Trophoblast cell (in vitro differentiated cells and primary cell): ENCODE measurements around the gene HES4.
A peak's percentile ranks its signal among the peaks of the same experiment; 100 is the strongest.
"Not testable (repeated sequence)": the region's sequence is repeated elsewhere in the genome, so short reads cannot be mapped to it uniquely, and the experiment has no call there.

ENCODE experiments used
- DNase-seq, 2 donors: peaks; one replicate each; pipeline ENCODE4 v3.0.0-alpha.2; 2016
- H2AFZ ChIP-seq: 2 replicates; pipeline ENCODE4 v1.6.1; 2013; ENCODE audit warnings: low read length, moderate library complexity, mild to moderate bottlenecking; ENCODE audit not compliant: insufficient read depth, poor library complexity
- H2AK5ac ChIP-seq: 2 replicates; pipeline ENCODE4 v1.6.1; 2013; ENCODE audit warnings: mild to moderate bottlenecking, low read length
- H2BK120ac ChIP-seq: 2 replicates; pipeline ENCODE4 v1.6.1; 2013; ENCODE audit warnings: low read length, mild to moderate bottlenecking, moderate library complexity; ENCODE audit not compliant: insufficient read depth, poor library complexity
- H2BK12ac ChIP-seq: 2 replicates; pipeline ENCODE4 v1.6.1; 2013; ENCODE audit warnings: mild to moderate bottlenecking, low read length, moderate library complexity
- H2BK5ac ChIP-seq: 2 replicates; pipeline ENCODE4 v1.6.1; 2013; ENCODE audit warnings: low read length, low read depth, moderate library complexity, mild to moderate bottlenecking; ENCODE audit not compliant: poor library complexity
- H3K14ac ChIP-seq: 2 replicates; pipeline ENCODE4 v1.6.1; 2013; ENCODE audit warnings: mild to moderate bottlenecking, low read length
- H3K18ac ChIP-seq: 2 replicates; pipeline ENCODE4 v1.6.1; 2013; ENCODE audit warnings: mild to moderate bottlenecking, low read length
- H3K23ac ChIP-seq: 2 replicates; pipeline ENCODE4 v1.6.1; 2013; ENCODE audit warnings: low read length
- H3K27ac ChIP-seq: 2 replicates; pipeline ENCODE4 v1.5.1; 2013; ENCODE audit warnings: low read depth, mild to moderate bottlenecking, inconsistent platforms, low read length, moderate library complexity
- H3K27me3 ChIP-seq: 2 replicates; pipeline ENCODE4 v1.6.1; 2013; ENCODE audit warnings: inconsistent platforms, mild to moderate bottlenecking, low read length, moderate library complexity; ENCODE audit not compliant: insufficient read depth
- H3K36me3 ChIP-seq, 2 experiments: 1 replicate in 1 of 2; 2 replicates in 1 of 2; pipeline ENCODE4 v1.6.1; 2013; ENCODE audit warnings: low read length in 2 of 2, mild to moderate bottlenecking in 2 of 2, moderate library complexity in 1 of 2; ENCODE audit not compliant: insufficient read depth in 2 of 2, control insufficient read depth in 1 of 2
- H3K4ac ChIP-seq: 2 replicates; pipeline ENCODE4 v1.6.1; 2013; ENCODE audit warnings: low read depth, mild to moderate bottlenecking, low read length, moderate library complexity
- H3K4me1 ChIP-seq, 2 experiments: 1 replicate in 1 of 2; 2 replicates in 1 of 2; pipeline ENCODE4 v1.6.1; 2013; ENCODE audit warnings: low read length in 2 of 2, mild to moderate bottlenecking in 2 of 2, moderate library complexity in 1 of 2; ENCODE audit not compliant: insufficient read depth in 2 of 2, control insufficient read depth in 1 of 2
- H3K4me2 ChIP-seq: 2 replicates; pipeline ENCODE4 v1.6.1; 2013; ENCODE audit warnings: inconsistent platforms, mild to moderate bottlenecking, low read length, moderate library complexity
- H3K4me3 ChIP-seq: 2 replicates; pipeline ENCODE4 v1.5.1; 2013; ENCODE audit warnings: mild to moderate bottlenecking, low read depth, low read length, inconsistent platforms
- H3K79me1 ChIP-seq: one replicate; pipeline ENCODE4 v1.6.1; 2013; ENCODE audit warnings: low read length
- H3K79me2 ChIP-seq: 2 replicates; pipeline ENCODE4 v1.6.1; 2013; ENCODE audit warnings: low read length, mild to moderate bottlenecking; ENCODE audit not compliant: control insufficient read depth, insufficient read depth, poor library complexity
- H3K9ac ChIP-seq: 2 replicates; pipeline ENCODE4 v1.6.1; 2013; ENCODE audit warnings: mild to moderate bottlenecking, low read length
- H3K9me3 ChIP-seq: 2 replicates; pipeline ENCODE4 v1.6.1; 2013; ENCODE audit warnings: low read depth, mild to moderate bottlenecking, control low read depth, inconsistent platforms, low read length; ENCODE audit not compliant: insufficient read depth
- H4K12ac ChIP-seq: 2 replicates; pipeline ENCODE4 v1.6.1; 2013; ENCODE audit warnings: low read depth, mild to moderate bottlenecking, low read length, moderate library complexity
- H4K8ac ChIP-seq: 2 replicates; pipeline ENCODE4 v1.6.1; 2013; ENCODE audit warnings: low read depth, mild to moderate bottlenecking, low read length, moderate library complexity
- H4K91ac ChIP-seq: one replicate; pipeline ENCODE4 v1.6.1; 2013; ENCODE audit warnings: low read depth, mild to moderate bottlenecking, low read length, moderate library complexity
- WGBS: extraction: QIAGEN DNeasy Blood & Tissue Kit; methylation state at CpG from one replicate; pipeline ENCODE4 v1.1.7; 2013; ENCODE audit warnings: missing lambda C conversion rate; ENCODE audit not compliant: insufficient read length, insufficient coverage; ENCODE audit errors: extremely low coverage; 5-methylcytosine and 5-hydroxymethylcytosine counted together

The HES4 gene

GRCh38 chr1:996851-997712 lies 2.8 kb downstream of the HES4 start:
- no peak overlapping the region for H2BK12ac ChIP-seq
- H3K79me1 ChIP-seq, result peaks cover 24% of the 10 kb centered on the region
- H2BK5ac ChIP-seq, result no peak overlapping the region
- H3K27ac ChIP-seq, result no peak overlapping the region
- H3K18ac ChIP-seq, result no peak overlapping the region
- H3K4me2 ChIP-seq, result no peak overlapping the region
- no peak overlapping the region for H4K12ac ChIP-seq
- H3K4me1 ChIP-seq, result peaks cover 16 to 21% of the 10 kb centered on the region in 2 experiments
- H2AFZ ChIP-seq, result no peak overlapping the region
- no peak overlapping the region for H3K9ac ChIP-seq
- DNase-seq, result peak in 1 of 2 donors; percentile 28
- H3K14ac ChIP-seq, result no peak overlapping the region
- H3K36me3 ChIP-seq, result peaks cover 0 to 2% of the 10 kb centered on the region in 2 experiments
- peaks cover 3% of the 10 kb centered on the region for H3K79me2 ChIP-seq
- H3K9me3 ChIP-seq, result peaks cover 9% of the 10 kb centered on the region
- no peak overlapping the region for H3K4me3 ChIP-seq
- no peak overlapping the region for H4K8ac ChIP-seq
- no peak overlapping the region for H2AK5ac ChIP-seq
- H3K23ac ChIP-seq, result no peak overlapping the region
- H2BK120ac ChIP-seq, result no peak overlapping the region
- no peak overlapping the region for H3K4ac ChIP-seq
- no CpG with 5 or more reads among the region's 24 CpGs for WGBS
- no peak overlapping the region for H4K91ac ChIP-seq
- H3K27me3 ChIP-seq, result peaks cover 29% of the 10 kb centered on the region

GRCh38 chr1:995665-996633 lies 3.9 kb downstream of the HES4 start:
- Histone ChIP-seq H3K36me3 (peaks cover 0 to 2% of the 10 kb centered on the region in 2 experiments), H3K9me3 (peaks cover 13% of the 10 kb centered on the region), H3K79me1 (peaks cover 17% of the 10 kb centered on the region), H3K27me3 (peaks cover 32% of the 10 kb centered on the region), H3K4me1 (peaks cover 13 to 14% of the 10 kb centered on the region in 2 experiments), H3K18ac (no peak overlapping the region), H4K12ac (no peak overlapping the region), H3K4ac (no peak overlapping the region), H2BK12ac (no peak overlapping the region), H3K23ac (no peak overlapping the region), H2BK120ac (no peak overlapping the region), H2AFZ (no peak overlapping the region), H3K4me3 (no peak overlapping the region), H3K4me2 (no peak overlapping the region), H2AK5ac (no peak overlapping the region), H4K91ac (no peak overlapping the region), H3K79me2 (peaks cover 3% of the 10 kb centered on the region), H2BK5ac (no peak overlapping the region), H3K14ac (no peak overlapping the region), H4K8ac (no peak overlapping the region), H3K27ac (no peak overlapping the region), H3K9ac (no peak overlapping the region)
- no peak for DNase-seq
- no CpG with 5 or more reads among the region's 30 CpGs for WGBS

GRCh38 chr1:994546-994945 lies 5.4 kb downstream of the HES4 start:
- not testable (repeated sequence) for H3K9ac ChIP-seq, H3K36me3 ChIP-seq, H3K4me2 ChIP-seq, H3K4me3 ChIP-seq, H3K27ac ChIP-seq, H3K79me2 ChIP-seq, H4K12ac ChIP-seq, H2BK120ac ChIP-seq, H3K79me1 ChIP-seq, DNase-seq, H3K4ac ChIP-seq, H2BK12ac ChIP-seq, H3K23ac ChIP-seq, H2AFZ ChIP-seq, H4K8ac ChIP-seq, H3K14ac ChIP-seq, H2AK5ac ChIP-seq, H2BK5ac ChIP-seq, H3K18ac ChIP-seq, H3K4me1 ChIP-seq, H4K91ac ChIP-seq
- peaks cover 13% of the 10 kb centered on the region for H3K9me3 ChIP-seq
- H3K27me3 ChIP-seq, result peaks cover 29% of the 10 kb centered on the region
- no CpG with 5 or more reads among the region's 6 CpGs for WGBS

- Histone ChIP-seq H3K27ac (no peak overlapping the region), H3K27me3 (peaks cover 19% of the 10 kb centered on the region), H3K4me1 (peaks cover under 1 to 9% of the 10 kb centered on the region in 2 experiments), H4K12ac (no peak overlapping the region), H3K9me3 (peaks cover 13% of the 10 kb centered on the region), H4K8ac (no peak overlapping the region), H3K4ac (no peak overlapping the region), H2BK5ac (no peak overlapping the region), H2BK120ac (no peak overlapping the region), H3K18ac (no peak overlapping the region), H3K79me1 (peaks cover 1% of the 10 kb centered on the region), H2AFZ (no peak overlapping the region), H3K36me3 (peaks cover 0 to 2% of the 10 kb centered on the region in 2 experiments), H3K4me3 (no peak overlapping the region), H3K79me2 (no peaks in the 10 kb centered on the region), H3K23ac (no peak overlapping the region), H2AK5ac (no peak overlapping the region), H3K14ac (no peak overlapping the region), H2BK12ac (no peak overlapping the region), H4K91ac (no peak overlapping the region), H3K4me2 (no peak overlapping the region), H3K9ac (no peak overlapping the region)
- WGBS, result no CpG with 5 or more reads among the region's 15 CpGs
- no peak for DNase-seq
These were observed 6.4 kb downstream of the HES4 start for GRCh38 chr1:993379-993995.
